NCI-H82 treated with DMSO at 0.1 percent for 48 hours (cell line): ENCODE measurements around the gene TRMT2A.

Source experiments
- DNase-seq: peaks from one replicate; lab custom pipeline; 2025; ENCODE audit not compliant: unreplicated experiment; lab: John Stamatoyannopoulos, UW

TRMT2A gene

DNA sequence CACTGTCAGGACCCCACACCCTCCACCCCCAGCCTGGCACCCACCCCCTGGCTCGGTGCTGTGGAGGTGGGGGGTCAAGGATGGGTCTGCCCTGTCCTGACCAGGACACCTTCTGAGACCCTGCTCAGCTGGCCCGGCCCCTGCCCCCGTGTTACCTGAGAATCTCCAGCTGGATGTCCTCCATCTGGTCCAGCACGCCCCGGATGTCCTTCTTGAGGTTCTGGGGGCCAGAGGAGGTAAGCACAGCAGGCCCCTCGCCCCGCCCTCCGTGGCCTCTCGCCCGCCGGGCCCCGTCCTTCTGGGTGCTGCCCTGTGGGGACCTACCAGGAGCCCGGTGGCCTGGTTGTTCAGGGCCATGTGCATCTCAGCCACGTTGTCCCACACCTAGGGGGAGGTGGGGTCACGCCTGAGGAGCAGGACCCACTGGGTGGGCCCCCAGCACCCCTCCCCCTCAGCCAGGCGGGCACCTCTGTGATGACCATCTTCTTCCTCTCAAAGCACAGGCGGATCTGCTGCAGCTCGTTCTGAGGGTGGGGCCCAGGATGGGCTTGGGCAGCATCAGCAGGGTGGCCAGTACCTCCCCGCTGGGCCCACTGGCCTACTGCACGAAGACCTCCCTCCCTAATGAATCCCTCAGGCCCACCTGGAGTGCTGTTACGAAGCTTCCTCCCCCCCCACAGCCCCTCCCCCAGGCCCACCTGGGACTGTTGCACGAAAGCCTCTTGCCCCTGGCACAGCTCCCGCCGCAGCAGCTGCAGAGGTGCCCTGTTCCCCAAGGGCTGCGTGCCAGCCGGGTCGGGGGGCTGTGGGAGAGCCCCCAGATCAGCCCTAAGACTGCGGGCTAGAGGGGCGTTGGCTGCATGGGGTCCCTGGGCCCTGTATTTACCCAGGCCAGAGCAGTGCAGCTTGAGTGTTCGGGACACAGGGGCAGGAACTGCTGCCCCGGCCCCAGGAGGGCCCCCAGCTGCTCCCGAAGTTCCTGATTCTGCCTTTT lies 32.5 kb upstream of the TRMT2A start:
- DNase-seq, result no peak

DNA sequence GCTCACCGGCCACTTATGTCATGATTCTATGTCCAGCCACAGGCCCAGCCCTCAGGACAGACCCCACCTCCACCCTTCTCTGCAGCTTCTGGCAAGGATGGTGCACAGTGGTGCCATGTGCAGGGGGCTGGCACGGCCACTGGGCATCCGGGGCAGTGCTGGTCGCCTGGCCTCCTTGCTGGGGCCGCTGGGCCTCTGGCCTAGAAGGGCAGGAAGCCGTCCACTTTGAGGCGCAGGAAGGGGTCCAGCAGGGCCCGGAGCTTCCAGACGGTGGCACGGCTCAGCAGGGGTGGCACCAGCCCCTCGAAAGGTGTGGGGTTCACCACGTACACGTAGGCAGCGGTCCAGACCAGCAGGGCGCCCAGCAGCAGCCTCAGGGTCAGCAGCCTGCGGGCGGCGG lies 31.4 kb upstream of the TRMT2A start:
- no peak for DNase-seq

DNA sequence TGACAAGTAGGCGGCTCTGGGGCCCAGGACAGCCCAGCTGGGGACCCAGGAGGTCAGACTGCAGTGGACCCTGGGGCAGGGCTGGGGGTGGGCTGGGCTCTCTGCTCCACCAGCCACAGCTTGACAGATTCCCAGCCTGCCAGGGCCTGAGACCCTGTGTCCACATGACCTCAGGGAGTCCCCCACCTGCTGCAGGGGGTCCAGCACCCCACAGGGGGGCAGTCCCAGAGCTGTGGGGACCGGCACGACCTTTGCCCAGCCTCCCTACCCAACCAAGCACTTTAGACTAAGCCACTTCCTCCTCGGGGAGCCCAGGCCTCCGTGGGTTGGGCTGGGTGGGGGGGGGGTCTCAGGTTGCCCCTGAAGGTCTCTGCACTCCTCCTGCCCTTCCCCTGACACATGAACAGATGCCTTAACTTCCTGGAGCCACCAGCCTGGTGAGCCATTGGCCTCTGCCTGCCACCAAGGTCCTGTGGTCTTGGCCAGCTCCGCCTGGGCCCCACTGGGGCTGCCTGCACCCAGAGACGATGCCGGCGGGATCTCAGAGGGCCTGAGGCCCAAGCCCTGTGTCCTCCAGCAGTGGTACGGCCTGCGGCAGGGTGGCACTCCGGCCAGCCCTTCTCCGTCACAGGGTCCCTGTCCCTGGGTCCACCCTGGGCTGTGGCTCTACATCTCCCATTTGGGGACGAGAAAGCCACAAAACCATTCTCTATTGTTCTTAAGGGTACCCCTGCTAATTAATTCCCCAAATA lies 30.4 kb upstream of the TRMT2A start:
- DNase-seq, result no peak

DNA sequence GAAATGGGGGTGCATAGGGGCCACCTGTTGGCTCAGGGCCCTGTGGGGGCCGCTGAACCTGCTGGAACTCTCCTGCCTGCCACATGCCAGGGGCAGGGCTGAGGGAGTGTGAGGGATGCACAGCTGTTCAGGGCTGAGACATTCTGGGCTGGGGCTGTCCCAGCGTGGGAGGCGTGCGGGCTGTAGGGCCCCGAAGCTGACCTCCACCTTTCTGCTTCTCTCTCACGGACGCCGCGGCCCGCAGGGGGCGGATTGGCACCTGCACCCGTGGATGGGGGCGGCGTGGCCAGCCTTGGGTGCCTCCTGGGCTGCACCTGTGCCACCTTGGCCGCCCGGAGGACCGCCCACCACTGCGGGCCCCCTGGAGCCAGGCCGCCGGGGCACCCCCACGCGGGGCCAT lies 29.8 kb upstream of the TRMT2A start:
- DNase-seq, result no peak

DNA sequence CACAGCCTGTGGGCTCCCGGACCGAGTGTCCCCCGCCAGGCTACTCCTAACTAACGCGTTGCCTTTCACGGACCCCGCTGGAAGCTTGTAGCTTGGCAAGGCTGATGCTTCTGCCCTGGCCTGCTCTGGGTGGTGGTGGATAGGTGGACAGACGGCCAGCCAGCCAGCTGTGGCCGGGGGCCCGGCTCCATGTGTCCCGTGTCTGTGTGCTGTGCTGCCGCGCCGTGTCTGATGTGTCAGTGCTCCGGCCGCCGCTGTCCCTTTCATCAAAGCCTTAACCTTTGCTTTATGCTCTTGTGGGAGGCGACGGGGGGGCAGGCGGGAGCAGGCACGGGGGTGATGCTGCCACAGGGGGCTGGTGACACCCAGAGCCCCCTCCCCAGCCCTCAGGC lies 28.8 kb upstream of the TRMT2A start:
- no peak for DNase-seq

DNA sequence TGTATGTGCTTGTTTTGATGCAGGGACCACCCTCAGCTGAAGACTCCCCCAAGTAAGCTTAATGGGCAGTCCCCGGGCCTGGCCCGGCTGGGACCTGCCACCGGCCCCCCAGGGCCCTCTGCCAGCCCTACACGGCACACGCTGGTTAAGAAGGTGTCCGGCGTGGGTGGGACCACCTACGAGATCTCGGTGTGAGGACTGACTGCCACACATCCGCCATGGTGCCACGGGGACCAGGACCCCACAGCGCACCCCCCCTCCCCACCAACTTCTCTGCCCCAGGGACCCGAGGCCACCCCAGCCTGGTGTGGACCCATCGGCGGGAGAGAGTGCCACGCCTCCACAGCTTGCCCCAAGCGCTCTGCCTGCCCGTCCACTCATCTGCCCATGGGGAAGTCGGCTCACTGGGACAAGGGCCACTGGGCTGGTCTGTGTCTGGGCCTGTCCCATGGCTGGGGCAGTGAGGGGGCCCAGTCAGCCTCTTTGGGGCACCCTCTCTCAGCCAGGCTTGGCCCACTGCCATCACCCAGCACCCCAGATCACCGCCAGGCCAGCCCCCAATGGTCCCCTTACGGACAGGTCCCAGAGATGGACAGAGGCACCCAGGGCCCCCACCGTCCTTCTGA lies 28.3 kb upstream of the TRMT2A start:
- no peak for DNase-seq

DNA sequence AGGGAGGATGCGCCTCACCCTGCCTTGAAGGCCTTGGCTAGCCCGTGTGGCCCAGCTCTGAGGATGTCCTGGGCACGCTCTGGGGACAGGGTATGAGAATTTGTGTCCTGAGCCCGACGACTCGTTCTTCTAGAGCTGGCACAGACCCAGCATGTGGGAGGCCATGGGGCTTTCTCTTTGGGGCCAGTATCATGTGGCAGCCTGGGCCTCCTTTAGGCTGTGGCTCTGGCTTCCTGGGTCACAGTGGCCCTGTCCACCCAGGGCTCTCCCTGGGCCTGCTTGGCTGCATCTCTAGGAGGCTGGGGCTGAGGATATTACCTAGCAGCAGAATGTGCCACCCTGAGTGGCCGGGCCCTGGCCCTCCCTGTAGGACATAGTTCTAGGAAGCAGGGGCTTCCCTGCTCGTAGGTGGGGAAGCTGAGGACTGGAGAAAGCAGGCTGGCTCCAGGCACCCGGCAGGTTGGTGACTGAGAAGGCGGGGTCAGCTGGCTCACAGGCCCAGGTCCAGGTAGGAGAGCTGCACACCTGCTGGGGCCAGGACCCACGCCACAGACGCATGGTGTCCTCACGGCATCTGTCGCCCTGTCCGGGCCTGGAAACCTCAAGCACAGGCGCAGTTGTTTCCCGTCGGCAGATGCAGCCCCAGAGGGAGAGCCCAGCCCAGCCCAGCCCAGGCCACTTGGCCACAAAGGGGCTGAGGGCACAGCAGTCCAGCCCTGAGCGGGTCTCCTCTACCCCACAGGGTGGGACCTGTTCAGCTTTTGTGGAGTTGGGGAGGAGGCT lies 27.0 kb upstream of the TRMT2A start:
- DNase-seq, result no peak

DNA sequence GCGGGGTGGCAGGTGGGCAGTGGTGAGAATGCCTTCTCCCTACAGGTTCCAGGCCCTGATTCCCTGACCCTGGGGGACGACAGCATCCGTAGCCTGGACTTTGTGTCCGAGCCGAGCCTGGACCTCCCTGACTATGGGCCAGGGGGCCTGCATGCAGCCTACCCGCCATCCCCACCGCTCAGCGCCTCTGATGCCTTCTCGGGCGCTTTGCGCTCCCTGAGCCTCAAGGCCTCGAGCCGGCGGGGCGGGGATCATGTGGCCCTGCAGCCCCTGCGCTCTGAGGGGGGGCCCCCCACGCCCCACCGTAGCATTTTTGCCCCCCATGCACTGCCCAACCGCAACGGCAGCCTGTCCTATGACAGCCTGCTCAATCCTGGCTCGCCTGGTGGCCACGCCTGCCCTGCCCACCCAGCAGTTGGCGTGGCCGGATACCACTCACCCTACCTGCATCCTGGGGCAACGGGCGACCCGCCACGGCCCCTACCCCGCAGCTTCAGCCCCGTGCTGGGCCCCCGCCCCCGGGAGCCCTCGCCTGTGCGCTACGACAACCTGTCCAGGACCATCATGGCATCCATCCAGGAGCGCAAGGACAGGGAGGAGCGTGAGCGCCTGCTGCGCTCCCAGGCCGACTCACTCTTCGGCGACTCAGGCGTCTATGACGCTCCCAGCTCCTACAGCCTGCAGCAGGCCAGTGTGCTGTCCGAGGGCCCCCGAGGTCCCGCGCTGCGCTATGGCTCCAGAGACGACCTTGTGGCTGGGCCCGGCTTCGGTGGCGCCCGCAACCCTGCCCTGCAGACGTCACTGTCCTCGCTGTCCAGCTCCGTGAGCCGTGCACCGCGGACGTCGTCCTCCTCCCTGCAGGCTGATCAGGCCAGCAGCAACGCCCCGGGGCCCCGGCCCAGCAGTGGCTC lies 25.9 kb upstream of the TRMT2A start:
- DNase-seq, result no peak

DNA sequence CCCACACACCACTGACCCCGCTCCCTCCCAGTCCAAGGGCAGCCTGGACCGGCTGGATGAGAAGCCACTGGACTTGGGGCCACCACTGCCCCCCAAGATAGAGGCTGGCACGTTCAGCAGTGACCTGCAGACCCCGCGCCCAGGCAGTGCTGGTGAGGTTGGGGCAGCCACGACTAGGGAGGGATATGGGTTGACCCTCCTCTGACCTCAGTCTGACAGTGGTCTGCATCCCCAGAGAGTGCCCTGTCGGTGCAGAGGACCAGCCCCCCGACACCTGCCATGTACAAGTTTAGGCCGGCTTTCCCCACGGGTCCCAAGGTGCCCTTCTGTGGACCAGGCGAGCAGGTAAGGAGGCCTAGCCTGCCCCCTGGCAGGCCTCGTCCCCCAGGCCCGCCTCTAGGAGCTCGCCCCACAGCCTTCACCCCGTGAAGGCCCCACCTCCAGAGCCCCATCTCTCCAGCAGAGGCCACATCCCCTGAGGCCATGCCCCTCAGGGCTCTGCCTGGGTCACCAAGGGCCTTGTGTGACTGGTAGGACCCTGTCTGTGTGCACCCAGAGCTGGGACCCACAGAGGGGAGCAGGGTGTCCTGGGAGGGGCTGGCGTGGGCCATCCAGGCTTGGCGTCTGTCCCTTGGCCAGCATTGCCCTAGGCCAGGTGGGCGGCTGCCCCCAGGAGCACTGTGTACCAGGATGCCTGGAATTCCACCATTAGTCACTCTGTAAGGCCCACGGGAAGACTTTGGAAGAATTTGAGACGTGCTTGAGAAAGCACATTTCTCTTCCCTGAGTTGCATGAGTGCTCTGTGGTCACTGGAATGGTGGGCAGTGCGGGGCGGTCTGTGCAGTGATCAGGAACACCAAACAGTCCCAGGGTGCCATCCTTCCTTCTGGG lies 24.4 kb upstream of the TRMT2A start:
- no peak for DNase-seq

DNA sequence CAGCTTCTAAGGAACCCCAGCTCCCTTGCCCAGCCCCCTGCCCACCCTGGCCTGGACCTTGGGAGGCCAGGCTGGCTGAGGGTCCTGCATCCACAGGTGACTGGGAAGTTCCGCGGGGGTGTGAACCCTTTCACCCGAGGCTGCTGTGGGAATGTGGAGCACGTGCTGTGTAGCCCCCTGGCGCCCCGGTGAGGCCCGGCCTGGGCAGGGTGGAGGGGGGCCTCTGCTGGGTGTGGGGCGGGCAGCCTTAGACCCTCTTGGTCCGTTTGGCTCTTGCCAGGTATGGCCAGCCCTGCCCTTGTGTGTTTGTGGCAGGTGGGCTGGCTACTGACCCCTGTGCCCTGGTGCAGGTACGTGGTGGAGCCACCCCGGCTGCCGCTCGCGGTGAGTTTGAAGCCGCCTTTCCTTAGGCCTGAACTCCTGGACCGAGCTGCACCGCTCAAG lies 23.5 kb upstream of the TRMT2A start:
- DNase-seq, result no peak

DNA sequence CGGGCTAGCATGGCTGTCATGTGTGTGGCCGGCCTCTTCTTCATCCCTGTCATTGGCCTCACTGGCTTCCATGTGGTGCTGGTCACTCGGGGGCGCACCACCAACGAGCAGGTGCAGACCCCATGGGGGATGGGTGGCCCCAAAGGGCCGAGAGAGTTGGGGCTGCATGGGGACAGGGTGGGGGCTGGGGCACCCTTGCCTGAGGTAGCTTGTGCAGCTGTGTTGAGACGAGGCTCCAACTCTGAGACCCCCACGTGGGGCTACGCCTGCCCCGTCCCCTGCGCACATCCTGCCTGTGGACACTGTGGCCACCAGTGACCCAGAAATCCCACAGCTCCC lies 23.1 kb upstream of the TRMT2A start:
- no peak for DNase-seq

DNA sequence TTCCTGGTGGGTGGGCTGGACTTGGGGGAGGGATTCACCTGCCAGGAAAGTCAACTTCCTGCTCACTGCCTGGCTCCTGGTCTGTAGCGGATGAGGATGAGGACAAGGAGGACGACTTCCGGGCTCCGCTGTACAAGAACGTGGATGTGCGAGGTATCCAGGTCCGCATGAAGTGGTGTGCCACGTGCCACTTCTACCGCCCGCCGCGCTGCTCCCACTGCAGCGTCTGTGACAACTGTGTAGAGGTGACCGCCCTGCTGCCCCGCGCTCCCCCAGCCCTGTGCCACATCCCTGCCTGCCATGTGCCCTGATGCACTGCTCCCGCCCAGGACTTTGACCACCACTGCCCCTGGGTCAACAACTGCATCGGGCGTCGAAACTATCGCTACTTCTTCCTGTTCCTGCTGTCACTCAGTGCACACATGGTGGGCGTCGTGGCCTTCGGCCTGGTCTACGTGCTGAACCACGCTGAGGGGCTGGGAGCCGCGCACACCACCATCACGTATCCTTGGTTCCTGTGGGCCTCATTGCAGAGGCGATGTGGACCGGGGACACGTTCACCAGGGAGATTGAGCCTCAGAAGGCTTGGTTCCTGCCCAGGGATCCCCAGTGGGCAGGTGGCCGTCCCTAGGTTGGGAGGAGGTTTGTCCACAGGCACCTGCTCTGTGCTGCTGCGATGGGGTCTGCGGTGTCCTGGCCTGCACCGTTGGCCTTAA lies 22.5 kb upstream of the TRMT2A start:
- no peak for DNase-seq

DNA sequence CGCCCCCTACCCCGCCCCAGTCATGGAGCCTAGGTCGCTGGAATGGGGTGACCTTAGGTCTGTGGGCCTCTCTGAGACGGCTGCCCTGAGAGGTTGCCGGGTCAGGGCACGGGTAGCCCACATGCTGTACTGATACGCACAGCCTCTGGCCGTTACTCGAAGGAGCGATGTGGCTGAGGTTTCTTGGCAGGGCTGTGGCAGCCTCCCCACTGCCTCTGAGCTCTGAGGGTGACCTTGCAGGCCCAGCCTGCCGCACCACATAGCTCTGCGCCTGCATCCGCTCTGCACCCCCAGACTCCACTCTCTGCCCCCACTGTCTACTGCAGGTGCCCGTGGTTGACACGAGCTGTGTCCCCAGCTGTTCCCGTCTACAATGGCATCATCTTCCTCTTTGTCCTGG lies 21.8 kb upstream of the TRMT2A start:
- DNase-seq, result no peak

DNA sequence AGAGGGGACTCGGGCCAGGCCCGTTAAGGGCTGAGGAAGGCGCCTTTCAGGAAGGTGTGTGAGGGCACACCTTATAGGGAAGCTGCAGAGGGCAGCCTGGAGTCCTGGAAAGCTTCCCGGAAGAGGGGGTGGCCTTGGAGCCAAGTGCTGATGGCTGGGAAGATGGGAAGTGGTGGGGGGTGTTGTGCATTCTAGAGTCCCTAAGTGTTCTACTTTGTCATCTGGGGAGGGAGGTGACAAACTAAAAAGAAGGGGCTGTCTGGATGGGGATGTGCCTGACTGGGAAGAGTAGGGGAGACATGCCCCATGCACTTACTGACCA lies 21.4 kb upstream of the TRMT2A start:
- no peak for DNase-seq

DNA sequence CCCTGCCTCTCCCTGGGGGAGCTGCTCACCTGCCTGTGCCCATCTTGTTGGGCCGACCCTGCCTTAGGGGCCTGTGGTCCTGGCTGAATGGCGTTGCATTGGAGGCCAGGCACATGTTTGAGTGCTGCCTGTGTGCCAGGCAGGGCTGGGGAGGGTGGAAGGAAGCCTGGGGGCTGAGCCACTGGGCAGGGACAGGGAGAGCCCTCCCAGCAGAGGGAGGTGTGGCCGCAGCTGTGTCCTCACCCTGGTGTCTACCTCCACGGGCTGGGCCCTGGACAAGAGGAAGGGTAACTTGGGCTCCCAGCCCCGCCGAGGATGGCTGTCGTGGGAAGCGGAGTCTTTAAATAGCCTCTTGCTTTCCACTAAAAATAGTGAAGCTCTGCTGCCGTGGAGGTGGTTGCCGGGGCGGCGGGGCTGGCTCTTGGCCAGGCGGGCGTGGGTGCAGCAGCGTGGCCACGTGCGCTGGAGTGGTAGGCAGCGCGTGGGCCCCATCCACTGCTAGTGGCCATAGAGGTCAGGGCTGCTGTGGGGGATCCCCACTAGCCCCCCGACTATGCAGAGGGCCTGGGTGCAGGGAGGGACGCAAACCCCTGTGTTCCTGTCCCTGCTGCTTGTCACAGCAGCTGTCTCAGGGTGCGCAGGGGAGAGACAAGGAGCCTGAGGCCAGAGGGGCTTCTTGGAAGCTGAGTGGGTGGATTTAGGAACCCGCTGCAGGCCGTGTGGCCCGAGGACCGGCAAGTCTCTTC lies 20.8 kb upstream of the TRMT2A start:
- no peak for DNase-seq

DNA sequence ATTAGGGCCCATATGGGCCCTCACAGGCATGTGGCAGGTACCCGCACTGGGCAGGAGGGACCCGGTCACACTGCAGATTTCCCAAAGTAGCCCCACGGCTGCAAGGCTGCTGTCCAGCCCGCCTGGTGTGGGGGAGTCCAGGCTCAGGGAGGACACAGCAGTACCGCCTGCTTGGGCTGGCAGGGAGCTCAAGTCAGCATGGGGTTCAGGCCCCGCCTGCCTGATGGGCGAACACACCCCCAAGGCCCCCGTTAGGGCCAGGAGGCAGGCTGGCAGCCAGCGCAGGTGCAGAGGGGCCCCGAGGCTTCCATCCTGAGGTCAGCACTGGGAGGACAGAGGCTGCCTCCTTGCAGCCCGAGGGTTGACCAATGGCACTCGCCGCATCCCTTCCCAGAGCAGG lies 20.1 kb upstream of the TRMT2A start:
- DNase-seq, result no peak

DNA sequence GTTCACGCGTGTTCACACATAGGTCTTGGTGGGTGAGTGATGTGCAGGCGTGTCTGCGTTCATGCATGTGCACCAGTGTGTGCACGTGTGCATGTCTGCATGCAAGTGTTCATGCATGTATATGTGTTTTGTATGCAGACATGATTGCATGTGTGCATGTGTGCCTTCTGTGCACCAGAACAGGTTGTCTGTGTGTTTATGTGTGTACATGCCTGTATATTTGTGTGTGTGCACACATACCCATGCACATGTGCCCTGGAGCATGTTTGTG lies 19.5 kb upstream of the TRMT2A start:
- no peak for DNase-seq
